NCI-H1105 treated with DMSO at 0.1 percent for 48 hours (cell line): ENCODE results near the gene DCX.
A peak's percentile ranks its signal among the peaks of the same experiment; 100 is the strongest.

Experiments used
- DNase-seq: peaks from one replicate; lab custom pipeline; 2025; lab: John Stamatoyannopoulos, UW

The DCX gene

DNA sequence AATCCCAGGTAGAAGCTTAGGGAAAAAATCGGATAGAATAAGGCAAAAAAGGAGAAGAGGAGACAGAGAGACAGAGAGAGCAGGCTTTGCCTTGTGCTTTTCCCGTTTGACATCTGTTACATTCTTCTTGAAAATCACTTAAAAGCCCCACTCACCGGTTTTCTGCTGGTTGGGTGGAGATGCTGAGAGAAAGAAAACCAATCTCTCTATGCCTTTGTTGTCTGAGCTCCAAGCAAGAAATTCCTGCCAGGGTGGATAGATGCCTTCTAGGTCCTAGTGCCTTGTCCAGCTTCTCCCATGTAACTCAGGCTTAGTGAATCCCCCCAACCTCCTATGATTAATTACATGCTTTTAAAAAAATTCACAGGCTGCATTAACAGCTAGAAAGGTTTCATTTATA, at the start of gene DCX:
TSS of gene DCX (minus strand) at position 210 of the 400 bp plus-strand sequence. CDS start 1,794 bp downstream, outside the sequence.
- DNase-seq = no peak

DNA sequence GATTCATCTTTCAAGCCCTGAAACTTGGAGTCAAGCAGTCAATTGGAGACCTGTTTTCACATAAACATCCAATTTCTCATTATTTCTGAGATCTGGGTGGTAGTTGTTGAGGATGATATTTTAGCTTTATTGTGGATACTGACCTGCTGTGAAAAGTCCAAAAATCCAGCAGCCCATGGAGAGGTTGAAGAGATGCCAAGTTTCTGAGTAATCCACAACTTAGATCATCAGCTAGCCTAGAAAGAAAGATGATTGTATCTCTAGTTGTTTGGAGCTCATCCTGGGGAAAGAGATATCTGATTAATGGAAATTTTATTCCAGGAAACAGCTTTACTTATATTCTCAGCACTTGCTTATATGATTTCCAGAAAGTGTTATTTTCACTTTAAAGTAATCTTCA, 48.6 kb upstream of the DCX start:
- no peak for DNase-seq

DNA sequence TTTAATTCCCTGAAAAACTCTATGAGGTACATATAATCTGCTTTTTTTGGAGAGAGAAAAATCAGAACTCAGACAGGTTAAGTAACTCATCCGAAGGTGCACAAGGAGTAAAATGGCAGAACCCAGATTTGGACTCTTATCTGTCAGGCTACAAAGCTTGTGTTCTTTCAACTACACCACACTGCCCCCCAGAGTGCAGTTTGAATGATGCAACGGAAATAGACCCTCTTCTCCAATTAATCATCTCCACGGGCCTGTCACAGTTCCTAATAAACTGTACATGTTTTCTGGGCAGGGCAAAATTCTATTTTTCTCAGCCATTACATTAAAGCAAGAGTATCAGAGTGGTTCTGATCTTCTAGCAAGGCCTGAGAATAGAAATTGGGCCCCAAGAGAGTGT, 35.3 kb upstream of the DCX start:
- DNase-seq = peak; percentile 38

DNA sequence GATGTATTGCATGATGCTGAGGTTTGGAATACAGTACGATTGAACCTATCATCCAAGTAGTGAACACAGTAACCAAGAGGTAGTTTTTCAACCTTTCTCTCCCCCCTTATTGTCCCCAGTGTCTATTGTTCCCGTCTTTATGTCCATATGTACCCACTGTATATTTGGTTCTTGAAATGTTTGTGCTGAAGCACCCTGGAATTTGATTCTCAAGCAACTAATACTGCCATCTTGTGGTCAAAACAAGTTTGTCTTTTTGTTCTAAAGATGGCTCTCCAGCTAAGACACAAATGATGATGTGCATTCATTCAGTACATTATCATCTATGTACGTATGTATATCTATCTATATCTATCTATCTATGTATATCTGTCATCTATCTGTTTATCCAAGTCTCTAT, 33.5 kb upstream of the DCX start:
- peak; percentile 61 for DNase-seq

DNA sequence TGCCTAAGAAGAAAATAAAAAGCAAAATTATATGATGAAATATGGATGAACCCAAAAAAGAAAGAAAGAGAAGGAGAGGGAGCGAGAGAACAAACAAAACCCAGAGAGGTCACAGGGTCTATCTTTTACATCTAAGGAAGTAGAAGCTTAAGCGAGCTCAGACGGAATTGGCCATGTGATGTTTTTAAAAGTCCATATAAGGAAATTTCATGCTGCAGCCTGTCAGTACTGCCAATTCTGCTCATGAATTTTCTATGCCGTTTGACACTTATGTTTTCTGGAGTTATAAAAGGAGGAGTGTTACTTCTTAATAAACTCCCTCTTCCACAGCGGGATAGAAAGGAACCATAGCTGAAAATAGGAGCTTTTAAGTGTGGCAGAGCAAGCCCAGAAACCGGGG, 32.9 kb upstream of the DCX start:
- no peak for DNase-seq

DNA sequence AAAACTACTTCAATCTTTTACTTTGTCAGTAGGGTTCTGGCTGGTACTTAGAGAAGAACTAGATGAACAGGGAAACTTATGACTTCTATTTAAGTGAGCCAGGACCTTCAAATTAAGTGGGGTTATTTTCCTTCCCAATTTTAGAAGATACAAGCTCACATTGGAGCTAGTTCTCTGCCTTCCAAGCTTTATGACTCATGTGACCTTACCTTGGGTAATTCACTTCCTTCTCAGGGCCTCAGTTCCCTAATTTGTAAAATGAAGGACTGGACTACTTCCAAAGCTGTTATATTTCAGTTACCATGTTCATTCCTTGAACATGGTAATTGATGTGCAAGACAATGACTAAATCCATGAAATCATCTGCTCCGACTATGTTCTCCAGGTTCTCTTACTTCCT, 32.0 kb upstream of the DCX start:
- no peak for DNase-seq

DNA sequence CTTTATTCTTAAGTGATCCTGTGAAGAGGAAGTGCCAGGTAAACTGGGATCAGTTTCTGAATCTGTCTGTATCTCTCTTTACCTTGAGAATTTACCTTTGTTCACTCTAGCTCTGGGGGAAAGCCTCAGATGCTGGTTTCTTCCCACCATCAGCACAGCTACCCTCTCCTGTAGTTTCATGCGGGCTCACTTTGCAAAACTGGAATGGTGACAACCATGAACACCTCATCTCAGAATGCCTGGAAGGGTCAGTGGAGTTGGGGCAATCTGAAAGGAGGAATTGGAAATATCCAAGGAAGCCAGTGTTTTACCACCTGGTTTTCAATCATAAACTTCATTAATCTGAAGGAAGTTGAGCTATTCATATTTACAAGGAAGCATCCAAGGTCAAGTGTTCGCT, 30.8 kb upstream of the DCX start:
- no peak for DNase-seq

DNA sequence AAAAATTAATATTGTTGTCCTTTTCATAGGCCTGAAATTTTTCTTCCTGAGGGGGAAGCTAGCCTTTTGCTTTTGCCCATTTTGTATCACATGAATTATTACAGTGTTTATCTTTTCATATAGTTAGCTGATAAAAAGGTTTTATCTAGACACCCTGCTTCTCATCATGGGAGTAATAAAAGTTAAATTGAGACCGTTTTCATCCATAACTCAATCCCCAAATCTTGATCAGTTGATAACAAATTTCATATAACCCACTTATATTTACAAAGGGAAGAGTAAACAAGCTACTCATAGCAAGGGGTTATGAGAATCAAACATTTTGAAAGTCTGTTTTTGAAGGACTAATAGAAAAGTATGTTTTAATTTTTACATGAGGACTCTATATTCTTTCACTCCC, 23.5 kb upstream of the DCX start:
- DNase-seq = no peak

DNA sequence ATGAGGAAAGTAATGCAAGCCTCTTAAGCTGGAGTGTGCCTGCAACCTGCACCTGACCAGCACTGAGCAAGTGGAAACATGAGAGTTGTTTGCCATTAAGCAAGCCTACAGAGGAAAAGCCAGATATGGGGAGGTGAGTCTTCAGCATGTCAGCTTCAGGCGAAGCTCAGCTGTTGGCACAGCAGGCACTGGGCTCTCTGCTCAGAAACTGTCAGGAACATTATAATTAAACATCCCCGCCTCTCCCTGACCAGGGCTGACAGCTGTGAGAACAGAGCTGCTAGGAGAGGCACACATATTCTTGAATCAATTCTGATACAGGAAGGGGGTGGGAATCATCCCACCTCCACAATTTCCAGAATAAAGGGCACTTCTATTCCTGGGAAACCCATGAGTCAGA, 19.0 kb upstream of the DCX start:
- peak; percentile 5 for DNase-seq

DNA sequence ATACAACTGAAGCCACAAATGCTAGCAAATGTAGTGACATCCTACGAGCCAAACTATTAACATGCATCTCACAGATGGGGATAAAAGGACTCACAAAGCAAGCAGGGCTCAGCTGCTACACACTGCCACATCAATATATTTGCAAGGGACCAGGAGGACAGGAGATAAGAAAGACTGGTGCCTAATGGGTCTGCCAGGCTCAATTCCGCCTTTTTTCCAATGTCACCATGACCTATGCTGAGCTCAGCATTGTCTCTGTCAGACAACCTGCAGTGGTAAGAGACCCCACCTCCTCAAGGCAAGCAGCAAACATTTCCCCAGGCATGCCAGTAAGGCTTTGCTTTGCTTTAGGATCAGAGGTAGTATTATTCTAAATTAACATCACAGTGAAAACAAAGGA, 435 bp downstream of the DCX start:
- DNase-seq = no peak

DNA sequence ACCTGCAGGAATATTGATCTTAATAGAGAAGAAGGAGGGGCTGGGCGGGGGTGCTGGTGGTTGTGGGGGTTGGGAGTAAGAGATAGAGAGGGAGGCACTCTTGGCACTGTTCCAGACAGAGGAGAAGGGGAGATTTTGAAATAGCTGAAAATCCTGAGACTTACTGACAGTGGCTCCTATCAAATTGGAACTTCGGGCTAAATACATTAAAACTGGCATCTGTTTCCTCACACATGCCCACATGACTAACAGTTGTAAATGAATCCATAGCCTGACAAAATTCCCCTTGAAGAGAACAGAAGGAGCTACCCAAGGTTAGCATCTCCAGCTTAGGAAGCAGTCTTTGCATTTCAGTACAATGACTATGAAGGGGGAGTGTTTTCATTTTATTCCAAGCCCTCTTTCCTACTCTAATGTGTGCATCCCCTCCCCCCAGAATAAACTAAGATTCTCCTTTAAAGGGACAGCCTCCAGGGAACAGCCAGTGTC, 1.4 kb downstream of the DCX start:
- DNase-seq = no peak

DNA sequence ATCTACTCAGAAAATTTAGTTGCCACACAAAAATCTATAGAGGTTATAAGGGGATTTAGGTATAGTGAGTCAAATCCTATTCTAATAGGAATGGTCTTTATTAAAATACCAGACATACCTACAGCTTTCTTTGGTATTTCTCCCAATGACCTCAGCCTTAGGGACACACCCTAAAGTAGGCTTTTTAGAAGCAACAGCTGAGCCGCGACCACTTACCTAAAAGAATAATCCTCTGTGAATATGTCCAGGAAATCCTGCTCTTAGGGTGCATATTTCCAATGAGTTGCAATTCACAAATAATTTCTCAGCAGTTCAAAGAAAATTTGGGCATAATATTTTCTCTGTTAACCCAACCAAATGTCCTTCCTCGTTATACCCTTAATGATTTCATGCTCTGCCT, 2.7 kb downstream of the DCX start:
- no peak for DNase-seq

DNA sequence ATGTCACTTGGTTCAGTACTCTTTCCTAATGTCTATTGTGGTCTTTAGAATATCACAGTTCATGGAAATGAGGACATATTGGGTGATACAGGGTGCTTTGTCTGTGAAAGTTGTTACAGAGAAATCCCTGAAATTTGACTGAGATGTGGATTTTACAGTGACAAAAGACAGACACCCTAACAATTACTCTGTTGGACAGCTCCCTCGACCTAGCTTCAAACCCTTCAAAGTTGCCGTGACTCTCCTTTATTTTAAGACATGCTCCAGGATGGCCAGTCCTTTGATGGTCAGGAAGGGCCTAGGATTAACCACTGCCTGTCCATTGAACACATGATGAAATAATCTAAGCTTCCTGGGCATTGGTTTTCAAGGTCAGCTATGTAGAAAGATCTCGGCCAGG, 4.0 kb downstream of the DCX start:
- DNase-seq = no peak

DNA sequence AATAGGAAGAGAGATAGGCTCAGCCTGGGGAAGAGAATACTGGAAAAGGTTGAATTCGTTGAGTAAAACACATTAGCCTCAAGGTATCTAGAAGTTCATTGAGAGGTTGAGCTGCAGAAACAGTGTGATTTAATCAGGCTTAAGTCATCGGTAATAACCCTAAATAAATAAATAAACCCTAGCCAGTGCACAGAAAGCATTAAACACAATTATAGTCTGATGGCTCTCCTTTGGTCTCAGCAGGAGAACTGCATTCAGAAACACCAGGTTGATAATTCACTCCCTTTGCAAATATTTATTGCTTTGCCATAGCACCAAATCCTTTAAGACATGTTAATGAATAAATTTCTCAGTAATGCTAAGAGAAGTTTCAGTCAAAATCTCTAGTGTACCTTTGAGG, 9.6 kb downstream of the DCX start:
- DNase-seq = no peak

DNA sequence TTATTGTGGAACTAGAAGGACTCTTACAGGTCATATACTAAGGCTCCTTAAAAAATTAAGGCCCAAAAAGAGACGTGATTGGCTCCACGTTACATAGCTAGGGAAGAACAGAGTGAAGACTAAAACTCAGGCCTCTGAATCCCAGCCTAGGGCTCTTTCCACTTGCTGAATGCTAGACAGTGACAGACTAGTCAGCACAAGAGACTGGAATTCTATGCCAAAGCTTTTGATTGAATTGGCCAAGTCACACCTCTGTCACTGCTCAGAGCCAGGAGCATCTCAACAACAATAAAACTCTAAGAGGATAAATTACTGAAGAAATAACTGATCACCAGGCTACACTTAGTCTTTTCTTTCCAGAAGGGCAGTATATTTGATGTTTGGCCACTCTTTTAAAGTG, 16.8 kb downstream of the DCX start:
- no peak for DNase-seq

DNA sequence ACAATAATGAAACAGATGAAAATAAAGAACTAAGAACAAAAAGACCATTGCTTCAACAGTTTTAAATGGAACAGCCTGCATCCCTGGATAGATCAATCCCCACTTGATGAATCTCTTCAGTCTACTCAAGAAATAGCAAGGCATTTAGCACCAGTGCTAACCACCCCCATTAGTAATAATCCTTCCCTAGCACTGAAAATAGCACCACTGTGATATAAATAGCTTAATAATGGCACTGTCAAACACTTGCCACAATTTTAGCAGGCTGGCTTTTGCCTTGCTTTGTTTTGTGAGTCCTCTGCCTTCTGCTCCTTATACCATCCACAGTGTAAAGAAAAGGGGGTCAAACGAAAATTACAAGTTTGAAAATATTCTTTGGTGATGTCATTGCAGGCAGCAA, 17.4 kb downstream of the DCX start:
- no peak for DNase-seq

DNA sequence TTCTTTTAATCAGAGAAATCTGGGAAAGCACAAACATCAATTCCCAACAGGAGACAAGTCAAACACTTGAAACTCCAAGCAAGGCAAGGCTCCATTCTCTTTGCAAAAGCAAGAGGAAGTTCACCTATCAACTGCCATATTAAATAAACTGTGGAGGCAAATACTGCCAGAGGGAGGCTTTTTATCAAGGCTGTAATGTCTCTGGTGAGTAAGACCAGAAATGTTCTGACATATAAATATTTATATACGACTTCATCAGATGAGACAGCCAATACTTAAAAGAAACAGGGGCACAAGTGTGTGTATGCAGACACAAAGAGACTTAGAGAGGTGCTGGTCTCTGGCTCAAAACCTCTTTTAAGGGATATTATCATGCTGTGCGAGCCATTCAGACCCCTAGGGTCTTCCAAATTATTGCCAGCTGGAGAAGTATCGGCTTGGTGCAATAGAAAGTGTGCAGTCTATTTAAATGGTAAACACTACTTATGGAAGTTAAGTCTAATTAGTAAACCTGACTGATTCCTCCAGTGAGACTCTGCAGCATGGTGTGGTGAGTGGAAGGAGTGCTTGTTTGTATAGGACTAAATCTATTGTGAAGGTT, 24.4 kb downstream of the DCX start:
- no peak for DNase-seq

DNA sequence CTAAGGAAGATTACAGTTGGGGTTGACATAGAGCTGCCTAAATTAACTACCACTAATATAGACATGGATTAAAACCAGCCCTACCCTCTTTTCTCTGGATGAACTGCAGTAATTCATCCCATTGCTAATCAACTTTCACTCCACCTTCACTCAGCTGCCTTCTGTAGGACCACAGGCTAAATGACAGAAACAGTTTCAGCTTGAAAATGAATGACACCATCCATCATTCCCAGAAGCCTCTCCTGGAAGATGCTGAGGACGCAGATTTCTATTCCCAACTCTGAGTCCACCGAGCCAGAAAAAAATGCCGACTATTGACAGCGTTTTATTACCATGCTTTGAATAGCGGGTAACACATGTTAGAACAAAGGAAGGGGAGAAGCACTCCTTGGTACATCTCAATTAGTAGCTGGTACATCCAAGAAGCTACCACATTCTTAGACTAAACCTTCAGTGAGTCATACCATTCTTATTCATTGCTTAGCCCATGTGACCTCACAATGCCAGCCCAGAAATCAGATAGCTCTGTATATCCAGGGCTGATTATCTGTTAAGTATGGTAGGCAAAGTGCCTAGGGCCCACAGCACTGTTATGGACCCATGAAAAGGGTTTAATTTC, 25.3 kb downstream of the DCX start:
- no peak for DNase-seq

DNA sequence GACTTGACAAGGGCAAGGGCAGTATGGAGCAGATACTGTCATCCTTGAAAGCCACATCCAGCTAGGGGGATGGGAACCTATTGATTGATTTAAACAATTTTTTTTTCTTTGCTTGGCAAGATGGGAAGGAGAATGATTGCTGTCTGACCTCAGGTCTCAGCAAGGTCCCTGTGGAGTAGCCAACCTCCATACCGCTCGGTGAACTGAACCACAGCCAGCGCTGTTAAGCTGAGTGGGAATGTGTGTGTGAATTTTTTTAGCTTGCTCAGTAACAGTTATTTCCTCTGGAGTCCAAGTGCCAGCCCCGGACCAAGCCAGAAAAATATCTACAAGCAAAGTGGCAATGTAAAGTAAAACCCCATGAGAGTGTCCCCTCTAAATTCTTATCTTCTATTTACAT, 25.9 kb downstream of the DCX start:
- no peak for DNase-seq

DNA sequence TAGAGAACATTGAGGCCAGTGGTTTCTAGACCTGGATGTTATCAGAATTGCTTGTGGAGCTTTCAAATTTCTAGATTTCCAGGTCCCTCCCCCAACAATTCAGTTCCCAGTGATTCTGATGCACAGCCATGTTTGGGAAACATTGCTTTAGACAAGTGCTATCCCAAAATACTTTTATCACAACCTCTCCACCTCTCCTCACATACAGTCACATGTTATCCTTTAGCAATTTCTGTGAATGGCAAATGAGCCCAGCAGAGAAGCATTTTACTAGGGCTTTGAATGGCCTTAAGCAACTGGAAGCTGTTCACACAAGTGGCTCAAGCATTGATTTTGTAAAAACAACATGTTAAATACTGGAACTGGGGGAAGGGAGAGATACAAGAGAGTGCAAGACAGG, 29.7 kb downstream of the DCX start:
- no peak for DNase-seq

DNA sequence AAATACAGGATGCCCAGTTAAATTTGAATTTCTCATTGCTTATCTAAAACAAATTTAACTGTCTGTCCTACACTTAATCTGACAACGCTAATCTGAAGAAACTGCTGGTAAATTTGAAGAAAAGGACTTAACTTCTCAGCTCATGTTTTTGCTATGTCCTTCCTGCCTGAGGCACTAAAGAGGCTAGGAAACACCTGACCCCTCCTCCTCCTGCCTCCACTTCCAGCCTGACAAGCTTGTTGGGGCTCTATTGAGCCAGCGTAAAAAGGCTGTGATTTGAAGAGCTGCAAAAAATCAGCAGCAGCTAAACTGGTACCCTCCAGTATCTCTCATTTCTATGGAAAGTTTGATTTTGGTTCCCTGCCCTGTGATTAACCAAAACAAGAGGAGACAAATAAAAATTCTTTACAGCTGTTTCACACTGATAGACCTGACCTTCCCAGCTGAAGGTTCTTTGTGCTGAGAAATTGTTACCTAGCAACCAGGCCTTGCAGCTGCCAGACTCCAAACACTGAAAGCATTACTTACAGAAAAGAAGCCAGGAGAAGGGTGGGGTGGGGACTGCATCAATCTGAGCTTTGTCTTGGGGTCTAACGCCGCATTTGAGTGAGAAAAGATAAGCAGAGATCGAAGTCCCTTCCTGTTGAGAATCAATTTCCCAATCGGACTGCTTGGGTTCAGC, 35.0 kb downstream of the DCX start:
- peak; percentile 85 for DNase-seq

DNA sequence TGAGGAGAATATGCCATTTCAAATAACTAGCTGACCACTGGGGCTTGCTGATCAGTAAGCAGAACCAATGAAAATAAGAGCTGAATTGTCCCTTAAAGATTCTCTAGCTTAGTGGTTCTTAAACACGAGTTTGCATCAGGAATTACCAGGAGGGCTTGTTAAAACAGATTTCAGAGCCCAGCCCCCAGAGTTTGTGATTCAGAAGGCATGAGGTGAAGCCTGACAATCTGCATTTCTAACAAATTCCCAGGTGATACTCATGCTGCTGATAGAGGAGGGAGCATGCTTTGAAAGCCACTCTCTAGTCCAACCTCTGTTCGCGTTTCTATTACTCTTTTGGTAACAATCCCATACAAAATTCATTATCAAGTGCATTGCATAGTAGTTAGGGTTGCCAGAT, 35.5 kb downstream of the DCX start:
- DNase-seq = no peak

DNA sequence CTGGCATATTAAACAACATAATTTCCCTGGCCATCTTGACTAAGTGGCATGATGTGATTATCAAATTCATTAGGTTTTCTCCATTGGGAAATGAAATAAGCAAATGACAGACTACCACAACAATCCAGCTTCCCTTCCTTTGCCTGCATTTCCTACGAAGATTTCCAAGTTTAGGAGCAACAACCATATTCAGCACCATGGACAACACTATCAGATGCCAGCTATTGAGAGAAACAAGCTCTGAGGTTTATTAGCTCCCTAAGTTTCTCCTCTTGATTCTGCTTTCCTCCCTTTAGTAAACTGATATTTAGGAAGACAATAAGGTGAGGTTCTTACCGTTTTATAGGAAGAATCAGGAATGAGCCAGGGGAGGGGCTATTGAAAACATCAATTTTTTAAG, 36.2 kb downstream of the DCX start:
- DNase-seq = no peak

DNA sequence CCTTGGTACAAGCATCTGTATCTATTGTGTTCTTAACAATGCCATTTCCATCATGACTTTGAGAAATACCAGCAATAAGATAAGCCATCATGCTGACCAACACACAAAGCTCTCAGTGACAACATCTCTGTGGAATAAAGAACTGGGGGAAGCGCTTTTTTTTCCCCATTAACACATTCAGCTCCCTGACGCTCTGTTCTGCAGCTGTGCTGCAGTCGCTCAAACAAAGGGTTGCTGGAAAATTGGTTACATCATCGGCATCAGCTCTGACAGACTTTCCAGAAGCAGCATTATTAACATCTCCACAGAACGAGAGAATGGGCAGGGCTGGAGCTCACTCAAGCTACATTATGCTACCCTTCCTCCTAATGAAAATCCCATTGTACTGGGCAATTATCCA, 39.9 kb downstream of the DCX start:
- no peak for DNase-seq
